Calu3 (cell line): ENCODE results near the gene TRIM36. TPM values are rescaled to one million over a fixed set of nuclear protein-coding genes. Genes with fewer than 3 reads are reported as not detected.

Experiments
- BruUV-seq: library from RNA; stranded (reverse); fragments of 400-500 nt; replicated peaks from 2 replicates; lab custom pipeline; 2021; lab: Mats Ljungman, UMichigan
- CTCF ChIA-PET: fragments of 300-600 bp; sonication (Branson Sonifier 250); formaldehyde crosslinking; loops from one replicate; lab custom pipeline; 2022; ENCODE audit warnings: antibody characterized with exemption; lab: Charles Lee
- DNase-seq: peaks from one replicate; pipeline ENCODE4 v3.0.0; 2022
- H3K27ac Mint-ChIP-seq: one replicate; pipeline ENCODE4 v1.8.0; 2022; ENCODE audit warnings: mixed read lengths; ENCODE audit not compliant: unreplicated experiment
- H3K27me3 Mint-ChIP-seq: one replicate; pipeline ENCODE4 v1.8.0; 2022; ENCODE audit warnings: mixed read lengths; ENCODE audit not compliant: unreplicated experiment
- H3K36me3 Mint-ChIP-seq: one replicate; pipeline ENCODE4 v1.8.0; 2022; ENCODE audit warnings: mild to moderate bottlenecking, moderate library complexity, mixed read lengths; ENCODE audit not compliant: insufficient read depth, unreplicated experiment
- H3K4me1 Mint-ChIP-seq: one replicate; pipeline ENCODE4 v1.8.0; 2022; ENCODE audit warnings: mild to moderate bottlenecking, low read depth, mixed read lengths; ENCODE audit not compliant: unreplicated experiment
- H3K4me3 Mint-ChIP-seq: one replicate; pipeline ENCODE4 v1.8.0; 2022; ENCODE audit warnings: mild to moderate bottlenecking, low read depth, moderate library complexity, mixed read lengths; ENCODE audit not compliant: unreplicated experiment
- H3K9me3 Mint-ChIP-seq: one replicate; pipeline ENCODE4 v1.8.0; 2022; ENCODE audit warnings: low read depth, mixed read lengths; ENCODE audit not compliant: unreplicated experiment
- intact Hi-C: fragments of 100-400 bp; cut with micrococcal nuclease; formaldehyde crosslinking; loops from one replicate; pipeline ENCODE4 v1.10.0; 2022; ENCODE audit not compliant: unreplicated experiment
- total RNA-seq: library from RNA; stranded (reverse); gene quantifications from 2 replicates; pipeline ENCODE4 v1.2.3, GENCODE V29; 2022
- TF ChIP-seq, protein P1 (sequence below): fragments of 200-600 bp; IDR thresholded peaks from one replicate; pipeline ENCODE4 v1.8.0; 2022; ENCODE audit warnings: antibody characterized with exemption; ENCODE audit not compliant: unreplicated experiment

The TRIM36 gene
- total RNA-seq, 1 experiment from 2014 or later: 4.4 TPM

DNA sequence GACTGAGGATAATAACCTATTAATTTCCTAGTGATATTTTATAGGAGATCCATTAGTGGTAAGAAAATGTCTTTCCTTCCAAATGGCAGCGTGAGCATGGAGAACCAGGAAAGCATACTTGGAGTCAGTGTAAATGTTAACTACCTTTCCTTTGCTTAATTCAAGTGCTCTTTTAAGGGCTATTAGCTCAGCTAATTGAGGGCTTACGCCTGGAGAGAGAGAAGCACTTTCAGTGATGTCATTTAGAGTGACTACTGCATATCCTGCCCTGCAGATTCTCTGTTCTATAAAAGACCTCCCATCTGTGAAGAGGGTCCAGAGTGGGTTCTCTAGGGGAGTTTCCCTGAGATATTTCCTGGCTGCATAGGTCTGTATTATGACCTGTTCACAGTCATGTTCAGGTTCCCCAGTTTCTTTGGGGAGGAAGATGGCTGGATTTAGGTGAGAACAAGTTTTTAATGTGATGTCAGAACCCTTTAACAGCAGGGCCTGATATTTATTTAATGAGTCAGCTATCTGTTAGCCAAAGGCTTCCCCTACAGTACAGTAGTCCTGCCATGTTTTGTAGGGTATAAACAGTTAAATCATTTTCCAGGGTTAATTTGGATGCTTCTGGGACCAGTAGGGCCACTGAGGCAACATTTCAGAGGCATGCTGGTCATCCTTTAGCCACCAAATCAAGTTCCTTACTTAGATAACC lies 89.6 kb downstream of the TRIM36 start:
- BruUV-seq: no TSS peak
- intact Hi-C loops: no loop called here
- Mint-ChIP-seq H3K9me3 (no peaks in the 10 kb centered on the region), H3K4me3 (no peak overlapping the region), H3K36me3 (no peaks in the 10 kb centered on the region), H3K27ac (no peak overlapping the region), H3K4me1 (no peaks in the 10 kb centered on the region), H3K27me3 (peaks cover 31% of the 10 kb centered on the region)
- TF ChIP-seq, protein P1, sequence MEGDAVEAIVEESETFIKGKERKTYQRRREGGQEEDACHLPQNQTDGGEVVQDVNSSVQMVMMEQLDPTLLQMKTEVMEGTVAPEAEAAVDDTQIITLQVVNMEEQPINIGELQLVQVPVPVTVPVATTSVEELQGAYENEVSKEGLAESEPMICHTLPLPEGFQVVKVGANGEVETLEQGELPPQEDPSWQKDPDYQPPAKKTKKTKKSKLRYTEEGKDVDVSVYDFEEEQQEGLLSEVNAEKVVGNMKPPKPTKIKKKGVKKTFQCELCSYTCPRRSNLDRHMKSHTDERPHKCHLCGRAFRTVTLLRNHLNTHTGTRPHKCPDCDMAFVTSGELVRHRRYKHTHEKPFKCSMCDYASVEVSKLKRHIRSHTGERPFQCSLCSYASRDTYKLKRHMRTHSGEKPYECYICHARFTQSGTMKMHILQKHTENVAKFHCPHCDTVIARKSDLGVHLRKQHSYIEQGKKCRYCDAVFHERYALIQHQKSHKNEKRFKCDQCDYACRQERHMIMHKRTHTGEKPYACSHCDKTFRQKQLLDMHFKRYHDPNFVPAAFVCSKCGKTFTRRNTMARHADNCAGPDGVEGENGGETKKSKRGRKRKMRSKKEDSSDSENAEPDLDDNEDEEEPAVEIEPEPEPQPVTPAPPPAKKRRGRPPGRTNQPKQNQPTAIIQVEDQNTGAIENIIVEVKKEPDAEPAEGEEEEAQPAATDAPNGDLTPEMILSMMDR: no peak
- CTCF ChIA-PET: no interaction called here
- no peak for DNase-seq

Other genes starting within 250 kb of the TRIM36 start
- 46.4 and 54.0 TPM in 2 replicates for gene PGGT1B, start 93.0 kb upstream of the TRIM36 start, total RNA-seq
- 11.2 and 11.3 TPM in 2 replicates for gene CCDC112, start 126.7 kb upstream of the TRIM36 start, total RNA-seq